HCEC 1CT (cell line): Measurements from ENCODE around the gene AIG1.
"Not testable (repeated sequence)": the region's sequence is repeated elsewhere in the genome, so short reads cannot be mapped to it uniquely, and the experiment has no call there.

Experiments used
- DNase-seq: peaks from one replicate; pipeline ENCODE4 v3.0.0-alpha.2; 2017

Gene AIG1

GRCh38 chr6:143135325-143135724 lies 74.6 kb downstream of the AIG1 start:
- DNase-seq = no peak

DNA sequence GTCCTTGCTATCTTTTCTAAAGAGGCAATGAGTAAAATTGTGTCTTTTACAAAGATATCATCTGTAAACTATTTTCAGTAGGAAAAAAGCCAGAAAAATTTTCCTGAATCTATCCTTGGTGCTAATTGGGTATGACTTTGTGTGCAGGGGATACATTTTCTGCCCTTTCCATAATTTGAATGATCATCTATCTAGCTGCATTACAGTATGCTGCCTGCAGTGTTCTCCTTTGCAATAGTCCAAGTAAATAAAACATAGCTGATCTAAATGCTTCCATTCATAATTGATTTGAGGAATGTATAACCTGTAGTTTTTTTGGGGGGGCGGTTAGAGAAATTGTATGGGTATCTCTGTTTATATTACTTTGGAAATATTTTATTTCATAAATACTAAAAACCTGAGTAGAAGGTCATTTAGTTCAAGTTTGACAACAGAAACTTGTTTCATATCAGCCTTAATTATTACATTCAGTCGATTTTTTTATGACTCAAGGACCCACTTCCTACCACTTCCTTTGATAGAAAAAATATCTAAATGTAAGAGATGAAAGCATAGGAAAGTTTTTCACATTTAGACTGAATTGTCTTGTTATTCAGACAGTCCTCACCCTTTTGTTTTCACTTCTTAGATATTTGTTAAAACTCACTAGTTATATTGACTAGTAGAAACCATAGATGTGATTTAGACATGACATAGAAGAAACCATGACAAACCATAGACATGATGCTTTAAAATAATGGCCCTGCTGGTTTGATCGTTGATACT lies 75.3 kb downstream of the AIG1 start:
- no peak for DNase-seq

DNA sequence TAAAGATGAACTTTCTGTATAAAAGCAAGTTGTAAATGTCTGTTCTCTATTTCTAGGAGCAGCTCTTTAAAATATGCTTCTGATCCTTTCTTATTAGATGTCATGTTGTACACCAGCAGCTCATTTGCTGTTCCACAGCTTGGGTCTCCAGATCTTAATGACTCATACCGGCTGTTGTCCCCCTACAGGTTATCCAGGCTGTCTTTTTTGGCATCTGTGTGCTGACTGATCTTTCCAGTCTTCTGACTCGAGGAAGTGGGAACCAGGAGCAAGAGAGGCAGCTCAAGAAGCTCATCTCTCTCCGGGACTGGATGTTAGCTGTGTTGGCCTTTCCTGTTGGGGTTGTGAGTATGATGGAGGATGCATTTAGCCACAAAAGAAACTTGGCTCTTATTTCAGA lies 76.0 kb downstream of the AIG1 start:
- DNase-seq = no peak

DNA sequence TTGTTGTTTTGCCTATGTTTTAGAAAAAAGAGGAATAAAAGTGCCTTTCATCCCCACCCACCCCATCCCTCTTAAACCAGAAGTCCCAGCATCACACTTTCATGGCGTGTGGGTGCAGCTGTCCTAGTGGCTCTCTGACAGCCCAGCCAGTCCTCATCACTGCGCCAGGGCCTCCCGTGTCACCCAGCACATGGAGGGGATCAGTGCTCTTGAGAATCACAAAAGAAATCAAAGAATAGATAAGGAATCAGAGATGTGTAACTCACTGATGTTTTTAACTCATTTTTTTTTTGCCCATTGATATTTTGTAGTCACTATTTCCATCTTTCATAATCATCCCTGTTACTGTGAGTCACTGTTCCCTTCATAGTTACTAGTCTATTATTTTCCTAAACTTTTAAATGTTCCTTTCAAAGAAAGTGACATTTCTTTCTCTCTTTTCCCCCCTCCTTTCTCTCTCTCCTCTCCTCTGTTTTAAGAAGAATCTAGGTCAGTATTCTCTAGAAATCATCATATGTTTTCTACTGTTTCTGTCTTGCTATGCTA lies 78.6 kb downstream of the AIG1 start:
- peak; percentile 38 for DNase-seq

DNA sequence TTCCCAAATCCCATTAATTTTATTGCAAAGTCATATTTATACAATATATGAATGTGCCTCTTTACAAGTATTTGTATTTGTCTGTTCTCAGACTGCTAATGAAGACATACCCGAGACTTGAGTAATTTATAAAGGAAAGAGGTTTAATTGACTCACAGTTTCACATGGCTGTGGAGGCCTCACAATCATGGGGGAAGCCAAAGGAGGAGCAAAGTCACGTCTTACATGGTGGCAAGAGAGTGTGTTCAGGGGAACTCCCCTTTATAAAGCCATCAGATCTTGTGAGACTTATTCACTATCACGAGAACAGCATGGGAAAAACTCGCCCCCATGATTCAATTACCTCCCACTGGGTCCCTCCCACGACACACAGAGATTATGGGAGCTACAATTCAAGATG lies 79.2 kb downstream of the AIG1 start:
- not testable (repeated sequence) for DNase-seq

DNA sequence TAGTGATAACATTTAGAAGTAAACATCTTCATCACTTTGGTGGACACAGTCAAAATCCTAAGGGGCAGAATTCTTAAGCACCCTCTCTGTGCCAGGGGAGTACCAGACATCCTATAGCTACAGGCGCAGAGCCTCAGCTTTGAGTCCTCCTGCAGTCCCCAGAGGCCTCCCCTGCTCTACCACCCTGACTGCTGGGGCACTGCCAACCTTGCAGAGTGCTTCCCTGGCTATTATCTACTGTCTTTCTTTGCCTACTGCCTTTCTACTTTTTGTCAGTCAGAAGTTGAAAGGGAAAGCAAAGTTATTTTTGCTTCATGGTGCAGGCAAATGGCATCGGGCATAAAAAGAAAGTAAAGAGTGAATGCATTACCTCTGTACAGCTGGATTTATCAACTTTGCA lies 80.1 kb downstream of the AIG1 start:
- no peak for DNase-seq

DNA sequence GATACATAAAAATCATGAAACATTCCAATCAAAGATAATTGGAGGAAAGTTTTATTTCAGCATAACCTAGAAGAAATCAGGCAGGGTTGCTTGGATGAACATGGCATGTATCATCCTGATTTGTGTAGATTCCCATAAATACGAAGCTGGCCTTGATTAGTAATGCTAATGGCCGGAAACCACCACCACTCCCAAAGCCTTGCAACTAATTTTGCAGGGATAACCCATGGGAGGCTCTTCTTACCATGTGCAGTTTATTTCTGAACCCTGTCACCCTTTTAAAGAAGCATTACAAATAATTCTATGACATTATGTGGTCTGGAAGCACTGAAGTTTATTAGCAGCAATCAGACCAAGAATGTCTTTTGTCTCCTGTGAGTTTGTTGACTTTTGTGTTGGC lies 80.8 kb downstream of the AIG1 start:
- DNase-seq = no peak

- no peak for DNase-seq
These were observed 85.6 kb downstream of the AIG1 start for GRCh38 chr6:143146186-143146851.

DNA sequence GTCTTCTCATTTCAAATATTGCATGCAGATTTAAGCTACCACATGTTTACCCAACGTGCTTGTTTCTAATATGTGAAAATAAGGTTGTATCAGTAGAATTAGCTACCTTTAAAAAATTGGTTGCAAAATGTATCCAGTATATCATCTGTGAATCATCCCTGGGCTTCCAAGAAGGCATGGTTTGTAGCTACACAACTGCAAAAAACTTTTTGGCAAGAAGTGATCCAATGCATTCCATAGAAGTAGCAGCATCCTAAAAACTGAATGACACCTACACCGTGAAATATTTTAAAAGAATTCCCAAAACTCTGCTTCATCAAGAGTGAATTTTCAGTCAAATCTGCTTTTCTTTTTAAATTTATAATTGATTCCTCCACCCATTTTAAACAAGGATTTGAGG lies 89.1 kb downstream of the AIG1 start:
- DNase-seq = peak; percentile 45

DNA sequence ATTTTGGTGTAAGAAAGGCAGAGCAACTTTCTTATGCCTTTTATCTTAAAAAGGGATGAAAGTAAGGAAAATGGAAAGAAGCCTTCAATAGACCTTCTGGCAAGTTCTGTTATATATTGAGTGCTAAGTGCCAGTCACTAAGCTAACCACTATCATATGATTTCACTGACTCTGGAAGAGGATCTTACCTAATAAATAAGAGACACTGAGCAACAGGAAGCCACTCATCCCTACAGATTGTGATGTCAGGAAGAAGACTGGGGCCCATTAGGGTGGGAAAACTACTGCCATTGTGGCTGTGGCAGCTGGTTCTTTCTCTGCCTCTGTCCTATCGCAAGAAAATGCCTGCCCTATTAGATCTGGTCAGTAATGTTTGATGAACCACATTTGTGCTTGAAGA lies 89.6 kb downstream of the AIG1 start:
- DNase-seq = peak; percentile 25

GRCh38 chr6:143151381-143151780 lies 90.7 kb downstream of the AIG1 start:
- no peak for DNase-seq

DNA sequence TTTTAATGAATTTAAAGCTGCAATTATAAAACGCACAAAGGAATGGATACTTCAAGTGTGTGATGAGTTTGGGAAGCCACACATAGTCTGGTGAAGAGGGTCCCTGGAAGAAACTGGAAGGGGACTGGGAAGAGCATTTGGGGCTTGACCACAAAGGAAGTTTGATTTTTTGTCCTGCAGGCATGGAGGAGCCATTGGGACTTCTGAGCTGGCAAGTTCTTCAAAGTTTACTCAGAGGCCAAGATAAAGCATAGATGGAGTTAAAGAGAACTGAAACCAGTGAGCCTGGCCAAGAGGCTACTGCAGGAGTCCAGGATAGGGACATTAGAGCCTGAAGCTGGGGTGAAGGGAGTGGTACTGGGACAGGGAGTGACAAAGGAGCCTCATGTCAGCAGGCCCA lies 95.0 kb downstream of the AIG1 start:
- no peak for DNase-seq

DNA sequence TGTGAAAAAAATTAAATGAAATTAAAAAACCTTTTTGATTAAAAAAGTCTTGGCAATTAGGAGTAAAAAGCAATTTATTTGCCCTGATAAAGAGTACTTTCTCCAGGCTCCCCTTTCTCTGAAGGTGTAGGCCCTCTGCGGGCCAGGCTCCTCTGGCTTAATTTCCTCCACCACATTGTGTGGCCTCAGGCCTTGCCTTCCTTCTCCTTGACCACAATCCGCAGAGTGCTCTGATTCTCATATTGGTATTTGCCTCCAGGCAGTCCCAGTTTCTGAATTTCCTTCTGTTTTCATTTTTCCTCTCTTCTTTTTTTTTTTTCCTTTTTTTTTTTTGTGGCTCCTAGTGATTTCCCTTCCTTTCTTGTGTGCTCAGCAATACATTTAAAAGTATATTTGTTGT lies 96.4 kb downstream of the AIG1 start:
- no peak for DNase-seq

GRCh38 chr6:143158113-143158581 lies 97.5 kb downstream of the AIG1 start:
- DNase-seq = peak; percentile 55

DNA sequence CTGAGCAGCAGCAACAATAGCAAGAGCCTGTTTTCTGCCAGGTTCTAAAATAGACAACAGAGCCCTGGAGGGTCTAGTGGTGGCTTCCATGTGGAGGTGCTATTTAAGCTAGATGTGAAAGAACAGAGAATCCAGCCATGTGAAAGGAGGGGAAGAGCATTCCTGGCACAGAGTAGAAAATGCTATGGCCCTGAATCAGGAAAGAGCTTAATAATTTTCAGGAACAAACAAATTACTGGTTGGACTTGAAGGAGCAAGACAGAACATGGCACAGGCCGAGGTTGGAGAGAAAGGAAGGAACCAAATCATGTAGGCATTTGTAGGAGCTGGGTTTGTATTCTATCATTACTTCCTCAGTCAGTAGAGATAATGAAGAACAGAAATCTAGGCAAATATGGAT lies 98.3 kb downstream of the AIG1 start:
- no peak for DNase-seq

DNA sequence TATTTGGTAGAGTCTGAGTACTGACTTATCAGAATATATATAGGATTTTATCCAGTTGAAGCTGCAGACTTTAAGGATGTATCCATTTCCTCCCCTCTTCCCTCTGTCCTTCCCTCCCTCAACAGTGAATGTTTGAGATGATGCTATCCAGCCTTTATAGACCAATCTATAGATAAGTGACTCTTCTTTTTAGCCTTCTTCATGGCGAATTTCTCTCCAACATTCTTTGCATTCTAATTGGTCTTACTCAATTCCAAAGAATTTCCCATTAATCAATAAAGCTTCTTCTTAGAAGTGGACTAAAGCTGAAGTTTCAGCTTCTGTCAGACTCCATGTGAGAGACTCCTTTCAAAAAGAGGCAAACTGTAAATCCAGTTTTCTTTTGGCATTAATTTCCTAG lies 99.3 kb downstream of the AIG1 start:
- DNase-seq = no peak

DNA sequence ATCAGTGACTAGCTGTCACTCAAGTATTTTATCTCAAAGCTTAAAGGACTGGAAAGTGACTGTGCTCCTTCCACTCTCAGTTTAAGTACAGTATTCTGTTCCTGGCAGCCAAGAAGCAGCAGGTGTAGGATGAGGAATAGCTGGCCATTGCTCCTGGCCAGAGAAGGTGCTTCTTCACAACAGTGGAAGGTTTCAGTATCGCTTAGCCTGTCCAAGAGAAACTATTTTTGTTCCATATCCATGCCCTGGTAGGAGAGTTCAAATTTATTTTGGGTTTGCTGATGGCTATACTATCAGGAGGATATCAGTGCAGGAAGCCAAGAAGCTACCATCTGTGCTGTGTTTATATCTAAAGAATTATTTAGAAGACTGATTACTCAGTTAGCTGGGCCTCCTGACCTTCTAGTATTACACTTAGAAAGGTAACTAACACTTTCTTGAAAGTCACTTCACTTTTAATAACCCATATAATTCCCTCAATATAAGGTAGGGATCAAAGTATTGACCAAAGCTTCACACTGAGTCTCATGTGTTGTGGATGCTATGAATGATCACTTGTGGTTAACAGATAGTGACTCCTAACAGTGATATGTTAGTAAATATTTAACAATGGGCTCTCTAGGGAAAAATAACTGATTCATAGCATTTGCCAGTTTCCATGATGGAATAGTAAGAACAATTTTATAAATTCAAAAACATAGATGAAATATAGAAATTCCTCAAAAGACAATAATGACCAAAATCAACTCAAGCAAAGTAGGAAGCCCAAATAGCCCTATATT lies 99.9 kb downstream of the AIG1 start:
- peak; percentile 24 for DNase-seq

DNA sequence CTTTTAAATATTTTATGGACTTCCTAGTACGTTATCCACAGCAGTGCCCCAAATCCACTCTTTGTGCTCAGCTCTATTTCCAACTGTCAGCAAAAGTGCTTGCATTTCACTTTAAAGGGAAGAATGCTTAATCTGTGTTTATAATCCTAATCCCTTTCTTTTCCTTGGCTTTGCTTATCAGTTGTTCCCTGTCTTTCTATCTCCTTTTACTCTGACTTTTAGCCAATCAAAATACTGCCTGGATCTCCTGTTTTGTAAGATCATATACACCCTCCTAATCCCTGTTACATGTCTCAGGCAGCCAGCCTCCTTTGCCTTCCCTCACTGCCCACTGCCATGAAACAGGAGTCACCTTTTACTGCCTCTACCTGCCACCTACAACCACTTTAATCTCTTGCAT lies 102.9 kb downstream of the AIG1 start:
- DNase-seq = no peak

DNA sequence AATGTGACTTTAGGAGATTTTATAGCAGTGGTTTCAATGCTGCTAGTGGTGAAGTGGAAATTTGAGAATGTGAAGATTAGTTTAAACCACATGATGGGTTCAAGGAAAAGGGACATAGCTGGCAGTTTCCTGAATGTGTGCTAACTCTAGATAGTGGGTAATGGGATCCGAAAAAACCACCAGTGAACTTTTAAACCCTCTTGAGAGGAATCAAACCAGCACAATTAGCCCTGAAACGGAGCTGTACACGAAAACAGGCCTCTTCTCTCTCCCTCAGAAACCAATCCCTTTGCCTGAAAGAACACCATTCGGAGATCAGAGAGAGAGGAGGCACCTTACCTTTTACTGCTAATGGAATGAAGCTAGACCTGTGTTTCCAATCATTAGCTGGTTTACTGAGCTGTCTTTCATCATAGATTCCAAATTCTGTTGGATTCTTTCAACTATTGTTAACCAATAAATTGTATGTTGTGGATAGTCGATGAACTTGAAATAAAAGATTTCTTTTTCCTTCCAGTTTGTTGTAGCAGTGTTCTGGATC lies 103.9 kb downstream of the AIG1 start:
- DNase-seq = no peak

DNA sequence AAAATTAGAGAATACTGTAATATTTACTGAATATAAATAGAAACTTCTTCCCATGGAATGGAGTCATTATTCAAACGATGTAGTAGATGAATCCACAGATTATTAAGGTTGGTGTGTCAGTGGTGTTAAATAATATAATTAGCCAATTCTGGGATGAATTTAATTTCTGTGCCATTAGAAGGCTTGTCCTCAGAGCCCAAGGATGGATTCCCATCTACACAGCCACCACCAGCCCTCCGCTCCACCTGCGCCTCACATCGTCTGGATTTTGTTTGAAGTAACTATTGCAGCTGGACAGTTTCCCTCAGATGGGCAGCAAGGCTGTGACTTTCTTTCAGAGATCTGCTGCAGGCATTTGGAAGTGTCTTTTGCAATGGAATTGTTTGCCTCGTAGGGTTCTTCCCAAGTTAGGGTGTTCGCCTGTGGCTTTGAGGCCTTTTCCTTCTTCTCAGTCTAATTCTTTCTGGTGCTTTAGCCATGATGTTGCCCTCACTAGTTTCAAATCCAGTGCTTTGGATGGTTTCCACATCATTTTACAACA lies 104.7 kb downstream of the AIG1 start:
- no peak for DNase-seq

DNA sequence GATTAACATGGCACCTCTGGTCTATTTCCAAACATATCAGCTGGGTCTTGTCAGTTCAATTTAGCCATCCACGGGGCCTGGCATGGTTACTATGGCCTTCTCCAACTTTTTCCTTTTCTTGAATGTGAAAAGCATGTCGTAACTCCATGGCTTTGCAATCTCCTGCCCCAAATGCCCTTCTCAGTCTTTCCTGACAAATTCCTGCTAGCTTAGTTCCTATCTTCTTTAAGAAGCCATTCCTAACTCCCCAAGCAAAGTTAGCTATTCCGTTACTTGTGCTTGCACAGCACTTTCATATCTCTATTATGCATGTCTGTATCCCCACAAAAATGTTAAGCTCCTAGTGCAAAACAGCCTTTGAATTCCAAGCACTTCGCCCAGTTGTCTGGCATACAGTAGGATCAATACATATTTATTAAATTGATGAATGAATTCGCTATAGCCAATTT lies 105.6 kb downstream of the AIG1 start:
- no peak for DNase-seq

DNA sequence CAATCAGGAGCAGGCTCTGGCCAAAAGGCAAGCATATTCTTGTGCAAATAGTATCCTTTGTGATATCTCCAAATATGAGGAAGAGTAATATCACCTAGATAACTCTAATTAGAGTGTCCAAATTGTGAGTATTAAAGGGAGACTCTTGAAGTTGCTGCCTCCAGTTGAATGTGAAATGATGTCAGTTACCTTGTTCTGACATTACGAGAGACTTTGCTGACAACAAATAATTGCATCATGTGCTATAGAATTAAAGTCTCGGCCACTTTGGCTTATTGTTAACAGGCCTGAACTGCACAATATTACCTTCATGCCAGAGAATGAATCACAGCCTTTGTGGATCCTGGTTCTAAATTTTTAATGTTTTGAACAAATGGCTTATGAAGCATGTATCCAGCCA lies 106.5 kb downstream of the AIG1 start:
- DNase-seq = no peak

GRCh38 chr6:143168396-143168816 lies 107.7 kb downstream of the AIG1 start:
- DNase-seq = not testable (repeated sequence)
